ENCODE data around the gene TMEM119. TPM values are rescaled to one million over a fixed set of nuclear protein-coding genes. Genes with fewer than 3 reads are reported as not detected.

Gene TMEM119
- total RNA-seq, 2 experiments from 2014 or later: 2.1 to 2.6 TPM

- no peaks in the 10 kb centered on the region for H3K4me1 ChIP-seq (ENCODE audit: insufficient read depth, low read length)
- no peaks in the 10 kb centered on the region for H3K4me1 Mint-ChIP-seq (ENCODE audit: low read depth)
- DNase-seq (no peak), ATAC-seq (ENCODE audit: poor library complexity) (no peak)
- H3K36me3 ChIP-seq (ENCODE audit: insufficient read depth, low read length): no peaks in the 10 kb centered on the region
- no peak overlapping the region for H3K27ac Mint-ChIP-seq
- TF ChIP-seq, protein P1, sequence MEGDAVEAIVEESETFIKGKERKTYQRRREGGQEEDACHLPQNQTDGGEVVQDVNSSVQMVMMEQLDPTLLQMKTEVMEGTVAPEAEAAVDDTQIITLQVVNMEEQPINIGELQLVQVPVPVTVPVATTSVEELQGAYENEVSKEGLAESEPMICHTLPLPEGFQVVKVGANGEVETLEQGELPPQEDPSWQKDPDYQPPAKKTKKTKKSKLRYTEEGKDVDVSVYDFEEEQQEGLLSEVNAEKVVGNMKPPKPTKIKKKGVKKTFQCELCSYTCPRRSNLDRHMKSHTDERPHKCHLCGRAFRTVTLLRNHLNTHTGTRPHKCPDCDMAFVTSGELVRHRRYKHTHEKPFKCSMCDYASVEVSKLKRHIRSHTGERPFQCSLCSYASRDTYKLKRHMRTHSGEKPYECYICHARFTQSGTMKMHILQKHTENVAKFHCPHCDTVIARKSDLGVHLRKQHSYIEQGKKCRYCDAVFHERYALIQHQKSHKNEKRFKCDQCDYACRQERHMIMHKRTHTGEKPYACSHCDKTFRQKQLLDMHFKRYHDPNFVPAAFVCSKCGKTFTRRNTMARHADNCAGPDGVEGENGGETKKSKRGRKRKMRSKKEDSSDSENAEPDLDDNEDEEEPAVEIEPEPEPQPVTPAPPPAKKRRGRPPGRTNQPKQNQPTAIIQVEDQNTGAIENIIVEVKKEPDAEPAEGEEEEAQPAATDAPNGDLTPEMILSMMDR (IDR thresholded peaks at IDR 0.05): no peak
- intact Hi-C loops (cut with DNase I, micrococcal nuclease): no loop called here
- no peak overlapping the region for H3K27ac ChIP-seq (ENCODE audit: low read depth in 1 of 2, low read length in 2 of 2)
- no peak overlapping the region for H3K4me3 ChIP-seq (ENCODE audit: low read length)
- no peaks in the 10 kb centered on the region for H3K27me3 Mint-ChIP-seq
- H3K36me3 Mint-ChIP-seq (ENCODE audit: low read depth): no peaks in the 10 kb centered on the region
- H3K9me3 Mint-ChIP-seq: no peaks in the 10 kb centered on the region
- CTCF ChIA-PET: no interaction called here
- no peak overlapping the region for H3K4me3 Mint-ChIP-seq
- no peaks in the 10 kb centered on the region for H3K9me3 ChIP-seq (ENCODE audit: control insufficient read depth in 1 of 2, insufficient read depth in 1 of 2, low read length in 2 of 2)
- POLR2A ChIA-PET: interaction anchor here (1.1 kb wide), 1 partner anchor 31 kb away, joined by 3 read pairs; no protein-coding TSS in a partner anchor
- no peaks in the 10 kb centered on the region for H3K27me3 ChIP-seq (ENCODE audit: control insufficient read depth in 1 of 2, insufficient read depth in 2 of 2, low read length in 2 of 2)
Measured at GRCh38 chr12:108604208-108604941, 6.5 kb upstream of the TMEM119 start.

DNA sequence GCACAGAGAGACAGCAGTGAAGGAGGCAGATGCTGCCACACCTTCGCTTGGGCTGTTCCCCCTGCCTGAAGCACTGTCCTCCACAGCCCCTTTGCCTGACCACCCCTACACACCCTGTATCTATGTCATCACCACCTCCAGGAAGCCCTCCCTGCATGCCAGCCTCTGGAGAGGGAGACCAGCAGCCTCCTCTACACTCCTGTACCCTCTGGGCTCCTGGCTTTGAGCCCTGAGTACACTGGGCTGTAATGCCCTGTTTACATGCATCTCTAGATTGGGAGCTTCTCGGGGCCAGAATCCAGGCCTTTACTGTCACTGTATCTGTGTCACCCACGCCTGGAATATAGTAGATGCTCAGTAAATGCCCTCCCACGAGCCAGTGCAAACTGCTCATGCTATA is 5.9 kb upstream of the TMEM119 start:
- Mint-ChIP-seq H3K27ac (no peak overlapping the region), H3K4me3 (no peak overlapping the region), H3K9me3 (no peaks in the 10 kb centered on the region), H3K27me3 (no peaks in the 10 kb centered on the region), H3K4me1 (ENCODE audit: low read depth) (no peaks in the 10 kb centered on the region), H3K36me3 (ENCODE audit: low read depth) (no peaks in the 10 kb centered on the region)
- no peaks in the 10 kb centered on the region for H3K36me3 ChIP-seq (ENCODE audit: insufficient read depth, low read length)
- H3K27ac ChIP-seq (ENCODE audit: low read depth in 1 of 2, low read length in 2 of 2): no peak overlapping the region
- H3K4me1 ChIP-seq (ENCODE audit: insufficient read depth, low read length): no peaks in the 10 kb centered on the region
- H3K27me3 ChIP-seq (ENCODE audit: control insufficient read depth in 1 of 2, insufficient read depth in 2 of 2, low read length in 2 of 2): no peaks in the 10 kb centered on the region
- intact Hi-C loops (cut with DNase I, micrococcal nuclease): no loop called here
- H3K4me3 ChIP-seq (ENCODE audit: low read length): no peak overlapping the region
- DNase-seq (no peak), ATAC-seq (ENCODE audit: poor library complexity) (no peak)
- POLR2A ChIA-PET: interaction anchor here (1.1 kb wide), 1 partner anchor 32 kb away, joined by 3 read pairs; no protein-coding TSS in a partner anchor
- CTCF ChIA-PET: no interaction called here
- H3K9me3 ChIP-seq (ENCODE audit: control insufficient read depth in 1 of 2, insufficient read depth in 1 of 2, low read length in 2 of 2): no peaks in the 10 kb centered on the region
- TF ChIP-seq, protein P1 (IDR thresholded peaks at IDR 0.05): no peak

DNA sequence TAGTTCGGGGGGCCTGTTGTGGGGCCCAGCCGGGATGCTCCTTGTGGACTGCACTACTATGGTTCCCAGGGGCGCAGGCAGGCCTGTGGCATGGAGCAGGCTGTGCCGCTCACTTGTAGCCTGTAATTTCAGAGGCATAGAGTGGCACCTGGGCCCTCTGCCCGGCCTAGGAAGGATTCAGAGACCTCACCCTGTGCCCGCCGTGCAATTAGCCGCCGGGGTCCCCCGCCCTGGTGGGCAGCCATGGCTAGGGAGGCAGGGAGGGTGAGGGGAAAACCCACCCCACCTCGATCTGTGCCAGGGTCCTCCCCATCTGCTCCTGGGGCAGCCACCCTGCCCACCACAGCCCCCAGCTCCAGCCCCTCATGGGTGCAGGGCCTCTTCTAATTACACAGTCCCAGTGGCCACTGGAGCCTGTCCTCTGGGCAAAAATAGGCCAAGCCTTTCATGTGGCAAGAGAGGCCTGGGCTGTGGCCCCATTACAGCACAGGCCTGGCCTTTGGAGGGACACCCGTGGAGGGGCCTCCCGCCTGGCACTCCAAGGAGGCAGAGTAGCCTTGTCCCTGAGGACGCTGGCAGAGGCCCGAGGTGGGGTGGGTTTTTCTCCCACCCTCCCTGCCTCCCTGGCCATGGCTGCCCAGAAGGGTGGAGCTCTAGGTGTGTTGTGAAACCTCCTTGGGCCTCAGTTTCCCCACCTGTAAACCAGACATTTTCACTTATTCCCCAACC is 5.3 kb upstream of the TMEM119 start:
- ATAC-seq (ENCODE audit: poor library complexity): no peak
- CTCF ChIA-PET: no interaction called here
- Histone ChIP-seq H3K4me3 (ENCODE audit: low read length) (no peak overlapping the region), H3K27ac (ENCODE audit: low read depth in 1 of 2, low read length in 2 of 2) (no peak overlapping the region), H3K36me3 (ENCODE audit: insufficient read depth, low read length) (no peaks in the 10 kb centered on the region), H3K4me1 (ENCODE audit: insufficient read depth, low read length) (no peaks in the 10 kb centered on the region), H3K9me3 (ENCODE audit: control insufficient read depth in 1 of 2, insufficient read depth in 1 of 2, low read length in 2 of 2) (no peaks in the 10 kb centered on the region), H3K27me3 (ENCODE audit: control insufficient read depth in 1 of 2, insufficient read depth in 2 of 2, low read length in 2 of 2) (no peaks in the 10 kb centered on the region)
- TF ChIP-seq, protein P1 (IDR thresholded peaks at IDR 0.05): no peak
- Mint-ChIP-seq H3K9me3 (no peaks in the 10 kb centered on the region), H3K4me3 (no peak overlapping the region), H3K4me1 (ENCODE audit: low read depth) (no peaks in the 10 kb centered on the region), H3K27ac (no peak overlapping the region), H3K27me3 (no peaks in the 10 kb centered on the region), H3K36me3 (ENCODE audit: low read depth) (no peaks in the 10 kb centered on the region)
- POLR2A ChIA-PET: no interaction called here
- no peak for DNase-seq
- intact Hi-C loops (cut with DNase I, micrococcal nuclease): no loop called here

Data from CD4-positive, alpha-beta T cell (primary cell).